GM12875 (cell line): Measurements from ENCODE around the gene NDUFB6.
"Not testable (repeated sequence)": the region's sequence is repeated elsewhere in the genome, so short reads cannot be mapped to it uniquely, and the experiment has no call there.

ENCODE experiments used
- H3K4me3 ChIP-seq: one replicate; pipeline ENCODE4 v1.5.1; 2011; ENCODE audit warnings: low read depth, low read length, control low read depth
- CTCF ChIP-seq: IDR thresholded peaks from 2 replicates; pipeline ENCODE4 v1.5.1; 2011; ENCODE audit warnings: low read depth, mild to moderate bottlenecking, control low read depth, inconsistent platforms, low read length, moderate library complexity, borderline replicate concordance; ENCODE audit not compliant: insufficient read depth

NDUFB6 gene

GRCh38 chr9:32533816-32534215, 39.1 kb downstream of the NDUFB6 start:
- no peak overlapping the region for H3K4me3 ChIP-seq
- no peak for TF ChIP-seq CTCF

GRCh38 chr9:32533336-32533735, 39.6 kb downstream of the NDUFB6 start:
- no peak for TF ChIP-seq CTCF

GRCh38 chr9:32526707-32527048, 46.3 kb downstream of the NDUFB6 start:
- no peak for TF ChIP-seq CTCF
- H3K4me3 ChIP-seq: peak overlapping the region; percentile 62

More at GRCh38 chr9:32533336-32533735, 39.6 kb downstream of the NDUFB6 start:
- H3K4me3 ChIP-seq: no peak overlapping the region

- TF ChIP-seq CTCF: peak; percentile 17; the same call in 1 of the 2 replicates
Measured at GRCh38 chr9:32526041-32526706, 46.8 kb downstream of the NDUFB6 start, which contains the start of gene RIGI. Gene RIGI (minus strand): TSS chr9:32526196. CDS start chr9:32526166, 30 bp downstream.

GRCh38 chr9:32525709-32526030, 47.3 kb downstream of the NDUFB6 start:
- peak overlapping the region; percentile 62 for H3K4me3 ChIP-seq
- TF ChIP-seq CTCF: no peak

More at GRCh38 chr9:32526041-32526706, 46.8 kb downstream of the NDUFB6 start, which contains the start of gene RIGI:
- H3K4me3 ChIP-seq: peak within 1 kb of the TSS; percentile 62

GRCh38 chr9:32524892-32525708, 47.9 kb downstream of the NDUFB6 start:
- peak overlapping the region; percentile 62 for H3K4me3 ChIP-seq
- no peak for TF ChIP-seq CTCF

- H3K4me3 ChIP-seq: not testable (repeated sequence)
Measured at GRCh38 chr9:32524558-32524891, 48.4 kb downstream of the NDUFB6 start.

- no peak overlapping the region for H3K4me3 ChIP-seq
- TF ChIP-seq CTCF: no peak
Measured at GRCh38 chr9:32523910-32524309, 49.0 kb downstream of the NDUFB6 start.
